Activated naive CD8-positive, alpha-beta T cell treated with anti-CD3 and anti-CD28 coated beads, Interleukin-2, amount 50 U/mL, for 16 hours (primary cell): Measurements from ENCODE around the gene BBLN.

Experiments used
- DNase-seq: peaks from one replicate; pipeline ENCODE4 v3.0.0-alpha.2; 2020; ENCODE audit warnings: low read depth, low spot score

The BBLN gene

DNA sequence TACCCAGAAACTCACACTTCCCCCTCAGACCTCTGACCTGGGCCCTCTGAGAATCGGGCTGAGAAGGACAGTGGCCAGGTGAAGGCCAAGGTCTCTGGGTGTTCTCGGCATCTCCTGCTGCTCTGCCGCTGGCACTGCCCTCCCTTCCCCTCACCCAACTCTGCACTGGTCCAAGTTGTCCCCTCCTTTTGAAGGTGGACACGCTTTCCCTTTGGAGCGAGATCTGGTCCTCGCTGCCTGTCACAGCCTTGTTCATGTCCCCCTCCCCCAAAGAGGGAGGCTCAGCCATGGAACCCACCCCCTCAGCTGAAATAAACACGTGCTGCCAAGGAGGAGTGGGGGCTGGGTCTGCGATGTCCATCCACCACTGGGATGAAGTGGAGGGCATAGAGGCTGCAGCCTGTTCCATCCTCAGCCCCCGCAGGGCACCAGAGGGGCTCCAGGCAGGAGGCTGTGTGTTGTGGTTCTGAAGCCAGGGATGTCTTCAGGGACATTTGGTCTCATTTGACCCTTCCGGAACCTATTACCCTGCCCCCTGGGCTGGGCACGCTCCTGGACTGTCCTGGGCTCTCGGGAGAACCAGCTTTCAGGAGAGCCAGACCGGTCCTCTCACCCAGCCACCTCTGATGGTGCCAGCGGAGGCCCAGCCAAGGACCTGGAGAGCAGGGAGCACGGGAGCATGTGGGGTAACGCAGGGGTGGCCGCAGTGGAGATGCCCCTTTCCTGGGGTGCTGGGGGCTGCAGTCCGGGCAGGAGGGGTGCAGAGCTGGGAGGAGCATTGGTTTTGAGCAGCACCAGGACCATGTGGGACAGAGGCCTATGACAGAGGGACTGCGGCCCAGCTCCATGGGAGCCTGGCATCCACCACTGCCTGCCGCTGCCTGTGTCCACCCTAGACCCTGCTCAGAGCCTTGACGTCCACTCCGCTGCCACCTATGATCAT lies 15.6 kb upstream of the BBLN start:
- DNase-seq, result no peak

DNA sequence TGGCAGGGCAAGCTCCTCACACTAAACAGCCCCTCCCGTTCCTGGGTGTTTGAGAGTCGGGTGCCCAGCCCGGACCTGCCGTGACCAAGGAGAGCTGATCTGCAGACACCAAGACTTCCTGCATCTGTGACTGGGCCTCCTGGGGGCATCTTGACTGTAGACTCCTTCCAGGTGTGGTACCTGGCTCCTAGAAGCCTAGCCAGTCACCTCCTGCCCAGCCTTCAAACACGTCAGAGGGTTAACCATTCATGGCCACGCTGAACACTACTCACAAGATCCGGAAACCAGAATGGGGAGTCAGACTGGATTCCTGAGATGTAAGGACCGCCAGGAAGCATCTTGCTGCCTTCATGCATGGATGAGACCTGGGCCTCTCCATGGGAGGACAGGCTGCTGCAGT lies 14.5 kb upstream of the BBLN start:
- DNase-seq, result no peak

GRCh38 chr9:128145951-128146351 lies 14.1 kb upstream of the BBLN start:
- no peak for DNase-seq

- DNase-seq, result no peak
Measured at GRCh38 chr9:128146591-128147120, 13.4 kb upstream of the BBLN start.

- no peak for DNase-seq
Measured at GRCh38 chr9:128148509-128149000, 11.5 kb upstream of the BBLN start.

GRCh38 chr9:128149001-128149701 lies 10.9 kb upstream of the BBLN start, which contains the start of gene LCN2:
Gene LCN2, plus strand, starts transcription at chr9:128149453. Its CDS starts 73 bp downstream, at chr9:128149526.
- no peak for DNase-seq

DNA sequence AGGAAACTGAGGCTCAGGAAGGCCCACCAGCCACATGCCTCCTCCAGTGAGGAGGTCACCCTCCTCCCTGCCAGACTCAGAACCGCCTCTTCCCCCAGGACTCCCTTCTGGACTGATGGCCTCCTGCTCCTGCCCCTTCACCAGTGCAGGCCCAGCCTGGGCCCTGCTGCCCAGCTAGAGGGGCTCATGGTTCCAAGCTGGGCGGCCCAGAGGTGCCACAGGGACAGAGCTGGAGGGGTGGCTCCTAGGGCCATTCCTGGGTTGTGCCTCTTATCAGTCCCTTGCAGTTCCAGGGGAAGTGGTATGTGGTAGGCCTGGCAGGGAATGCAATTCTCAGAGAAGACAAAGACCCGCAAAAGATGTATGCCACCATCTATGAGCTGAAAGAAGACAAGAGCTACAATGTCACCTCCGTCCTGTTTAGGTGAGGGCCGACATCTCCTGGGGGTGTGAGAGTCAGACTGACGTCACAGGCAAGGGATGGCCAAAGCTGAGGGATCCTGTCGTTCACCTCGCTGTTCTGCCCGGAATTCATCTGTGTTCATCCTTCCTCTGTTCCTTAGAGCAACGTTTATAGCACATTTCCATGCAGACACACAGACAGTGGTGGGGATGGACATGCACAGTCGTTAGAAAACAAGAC lies 10.0 kb upstream of the BBLN start:
- no peak for DNase-seq

GRCh38 chr9:128150594-128151308 lies 9.3 kb upstream of the BBLN start:
- no peak for DNase-seq

DNA sequence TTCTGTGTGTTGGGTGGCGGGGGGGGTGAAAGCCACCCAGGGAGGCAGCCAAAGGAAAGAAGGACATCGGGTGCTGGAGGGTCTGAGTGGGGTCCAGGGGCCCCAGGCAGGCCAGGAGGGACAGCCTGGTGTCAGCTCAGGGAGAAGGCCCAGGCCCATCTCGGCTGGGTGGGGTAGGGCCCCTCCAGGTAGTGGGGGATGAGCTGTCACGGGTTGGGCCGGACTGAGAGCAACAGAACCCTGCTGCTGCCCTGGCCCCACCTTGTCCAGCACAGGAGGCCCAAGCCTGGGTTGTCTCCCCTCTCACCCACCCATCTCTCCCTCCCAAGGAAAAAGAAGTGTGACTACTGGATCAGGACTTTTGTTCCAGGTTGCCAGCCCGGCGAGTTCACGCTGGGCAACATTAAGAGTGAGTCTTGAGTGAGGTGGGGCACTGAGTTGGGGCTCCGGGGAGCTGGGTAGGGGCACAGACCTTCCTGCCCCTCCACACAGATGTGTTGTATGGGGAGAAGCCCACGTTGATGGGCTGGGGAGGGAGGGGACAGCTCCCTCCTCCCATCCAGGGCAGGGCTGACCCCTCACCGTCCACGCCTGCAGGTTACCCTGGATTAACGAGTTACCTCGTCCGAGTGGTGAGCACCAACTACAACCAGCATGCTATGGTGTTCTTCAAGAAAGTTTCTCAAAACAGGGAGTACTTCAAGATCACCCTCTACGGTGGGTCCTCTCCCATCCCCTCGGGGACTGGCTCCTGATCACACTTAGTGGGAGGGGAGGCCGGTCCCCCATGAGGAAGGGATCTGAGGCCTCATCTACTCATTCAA lies 8.5 kb upstream of the BBLN start:
- no peak for DNase-seq

DNA sequence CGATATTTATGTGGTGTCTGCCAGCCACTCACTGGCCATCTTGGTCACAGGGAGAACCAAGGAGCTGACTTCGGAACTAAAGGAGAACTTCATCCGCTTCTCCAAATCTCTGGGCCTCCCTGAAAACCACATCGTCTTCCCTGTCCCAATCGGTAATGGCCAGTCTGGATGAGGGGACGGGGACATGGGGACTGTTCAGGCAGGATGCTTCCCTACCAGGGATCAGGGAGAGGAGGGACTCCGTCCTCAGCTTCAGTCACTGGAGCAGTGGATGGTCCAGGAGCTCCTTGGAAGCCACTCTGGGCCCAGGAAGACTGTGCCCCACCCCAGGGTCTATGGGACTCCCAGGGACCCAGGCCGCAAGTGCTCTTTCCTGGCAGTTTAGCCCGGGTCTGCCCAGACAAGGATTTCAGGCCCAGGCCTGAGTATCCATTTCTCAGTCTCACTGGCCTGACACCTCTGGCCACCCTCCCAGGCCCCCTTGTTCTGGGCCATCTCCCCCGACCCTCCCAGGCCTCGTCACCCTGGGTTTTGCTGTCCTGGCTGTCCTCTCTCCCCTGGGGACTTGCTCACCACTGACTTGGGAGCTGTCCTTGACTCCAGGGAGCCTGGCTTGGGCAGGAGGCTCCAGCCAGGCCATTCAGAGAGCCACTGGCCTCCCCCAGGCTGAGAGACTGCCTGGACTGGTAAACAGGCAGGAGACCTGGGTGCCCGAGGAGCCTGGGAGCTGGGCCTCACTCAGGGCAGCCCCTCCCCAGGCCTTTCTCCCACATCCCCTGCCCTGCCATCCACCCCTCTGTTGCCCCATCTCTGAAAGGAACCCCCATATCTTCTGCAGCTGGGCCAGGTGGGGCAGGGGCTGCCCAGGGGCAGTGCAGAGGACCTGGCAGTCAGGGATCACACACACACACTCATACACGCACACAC lies 7.7 kb upstream of the BBLN start:
- no peak for DNase-seq

GRCh38 chr9:128153060-128153946 lies 6.8 kb upstream of the BBLN start:
- DNase-seq, result no peak

GRCh38 chr9:128153947-128154695 lies 5.9 kb upstream of the BBLN start:
- DNase-seq, result no peak

DNA sequence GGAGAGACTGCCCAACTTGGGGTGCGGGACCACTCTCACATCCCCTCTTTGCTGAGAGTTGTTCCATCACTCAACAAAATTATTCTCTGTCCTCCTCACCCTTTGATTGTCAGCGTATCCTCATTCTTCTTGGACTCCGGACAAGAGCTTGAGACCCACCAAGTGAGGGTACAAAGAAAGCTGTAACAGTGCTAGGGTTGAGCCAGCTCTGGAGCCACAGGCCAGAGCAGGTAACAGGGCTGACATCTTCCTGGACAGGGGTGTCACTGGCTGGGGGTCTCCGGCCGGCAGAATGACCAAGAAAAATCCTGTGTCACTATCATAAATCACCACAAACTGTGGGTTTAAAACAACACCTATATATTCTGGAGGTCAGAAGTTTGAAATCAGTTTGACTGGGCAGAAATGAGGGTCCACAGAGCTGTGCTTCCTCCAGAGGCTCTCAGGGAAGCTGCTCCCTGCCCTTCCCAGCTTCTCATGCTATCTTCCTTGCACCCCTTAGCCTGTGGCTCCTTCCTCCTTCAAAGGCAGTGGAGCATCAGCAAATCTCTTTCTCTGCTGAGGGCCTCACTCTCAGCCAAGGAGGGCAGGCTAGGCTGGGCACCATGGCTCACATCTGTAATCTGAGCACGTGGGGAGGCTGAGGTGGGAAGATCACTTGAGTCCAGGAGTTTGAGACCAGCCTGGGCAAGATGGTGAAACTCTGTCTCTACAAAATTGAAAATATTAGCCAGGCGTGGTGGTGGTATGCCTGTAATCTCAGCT lies 4.1 kb upstream of the BBLN start:
- no peak for DNase-seq

- DNase-seq, result no peak
Measured at GRCh38 chr9:128159522-128159783, 612 bp upstream of the BBLN start.

DNA sequence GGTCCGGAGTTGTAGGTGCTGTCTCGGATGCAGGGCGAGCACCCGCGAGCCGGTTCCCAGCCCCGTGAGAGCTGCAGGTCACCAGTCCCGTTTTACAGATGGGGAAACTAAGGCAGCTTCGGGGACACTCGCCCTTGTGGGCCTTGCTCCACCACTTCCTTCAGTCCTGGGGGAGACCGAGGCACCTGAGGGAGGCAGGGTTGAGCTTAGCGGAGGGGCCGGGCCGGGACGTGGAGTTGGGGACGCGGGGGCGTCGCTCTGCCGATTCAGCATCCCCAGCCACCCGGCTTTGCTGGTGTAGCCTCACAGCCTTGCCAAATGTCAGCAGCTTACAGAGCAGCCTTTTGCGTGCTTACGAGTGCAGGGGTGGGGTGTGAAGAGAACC lies 530 bp downstream of the BBLN start:
- DNase-seq, result peak; percentile 15

- DNase-seq, result no peak
Measured at GRCh38 chr9:128161215-128161902, 1.3 kb downstream of the BBLN start.
